Right lobe of liver (tissue), 6 donors: ENCODE results near the gene PROSER2. TPM values are rescaled to one million over a fixed set of nuclear protein-coding genes. Genes with fewer than 3 reads are reported as not detected.

ENCODE experiments used
- ATAC-seq, 4 donors: fragments of 200-7000 bp; cut with Tn5 transposase; one replicate each; pipeline ENCODE4 v1.9.1; 2020; ENCODE audit warnings: mild to moderate bottlenecking in 4 of 4, moderate library complexity in 4 of 4
- DNase-seq, 3 donors: peaks; one replicate each; pipeline ENCODE4 v3.0.0-alpha.2; 2020
- H3K27ac ChIP-seq, 3 donors: fragments of 200-600 bp; one replicate each; pipeline ENCODE4 v1.8.0; 2022
- H3K27me3 ChIP-seq, 2 donors: fragments of 200-600 bp; one replicate each; pipeline ENCODE4 v1.8.0; 2022
- H3K36me3 ChIP-seq, 4 donors: fragments of 200-600 bp; sonication (generic) in 1 of 4; one replicate each; pipeline versions ENCODE4 v1.5.1 to v1.8.0; 2017 to 2022; ENCODE audit warnings: control low read depth in 1 of 4
- H3K4me1 ChIP-seq, 4 donors: fragments of 200-600 bp; sonication (generic) in 1 of 4; one replicate each; pipeline versions ENCODE4 v1.5.1 to v1.8.0; 2017 to 2022; ENCODE audit warnings: control low read depth in 1 of 4
- H3K4me3 ChIP-seq, 3 donors: fragments of 200-600 bp; one replicate each; pipeline ENCODE4 v1.8.0; 2022
- H3K9me3 ChIP-seq, 4 donors: fragments of 200-600 bp; sonication (generic) in 1 of 4; one replicate each; pipeline versions ENCODE4 v1.5.1 to v1.8.0; 2017 to 2022; ENCODE audit warnings: control low read depth in 1 of 4
- CTCF ChIP-seq, 4 donors: fragments of 200-600 bp in 3 of 4; fragments of 450-650 bp in 1 of 4; IDR thresholded peaks; one replicate each; pipeline versions ENCODE4 v1.5.1 to v1.8.0; 2016 to 2022; ENCODE audit warnings: antibody characterized with exemption in 4 of 4, mild to moderate bottlenecking in 2 of 4
- POLR2A ChIP-seq: fragments of 450-650 bp; IDR thresholded peaks from one replicate; pipeline ENCODE4 v1.6.1; 2017; ENCODE audit warnings: antibody characterized with exemption, mild to moderate bottlenecking
- WGBS: methylation state at CpG from one replicate; pipeline ENCODE4 v1.1.6; 2018; ENCODE audit warnings: low coverage, low lambda C conversion rate; ENCODE audit not compliant: insufficient coverage; ENCODE audit errors: missing lambda C conversion rate; 5-methylcytosine and 5-hydroxymethylcytosine counted together
- intact Hi-C, 2 donors: fragments of 100-400 bp; cut with DNase I; formaldehyde crosslinking; loops; one replicate each; pipeline versions ENCODE4 v1.11.2 to v1.14.1; 2022
- total RNA-seq, 6 experiments: library from RNA; depleted of rRNA in 2 of 6; stranded (reverse); fragments of >200 nt in 2 of 6; fragmentation: NEBNext Ultra II Directional in 3 of 6; extraction: Animal tissue kit (Norgen Biotek cat#: 25700) in 3 of 6; gene quantifications; one replicate each; pipeline versions ENCODE4 v1.1.0 to v1.2.4, GENCODE V29; 2016 to 2023
- donor health status: DM: no; HTN: yes; CAD: no.
- donor health status: DM: no; HTN: no; CAD: no.
- donor health status: DM: no; HTN: no; CAD: no.
- donor health status: DM: no; HTN: yes; CAD: no.
- donor health status: DM: no; HTN: yes; CAD: no.

PROSER2 gene
- total RNA-seq, 6 experiments from 2014 or later, result 24.5 to 65.9 (median 26.8) TPM

- Histone ChIP-seq H3K4me1 (peaks cover 0 to 37% (median 14%) of the 10 kb centered on the region in 4 donors), H3K27me3 (no peaks in the 10 kb centered on the region), H3K36me3 (no peaks in the 10 kb centered on the region), H3K9me3 (no peaks in the 10 kb centered on the region), H3K27ac (no peak overlapping the region), H3K4me3 (no peak overlapping the region)
- ATAC-seq (no peak), DNase-seq (no peak)
- no peak for TF ChIP-seq POLR2A
- no peak for TF ChIP-seq CTCF (IDR thresholded peaks at IDR 0.05)
- 63% methylated on average over 3 of the region's 3 CpGs for WGBS
- intact Hi-C loops, result no loop called here
These were observed 19.3 kb downstream of the PROSER2 start for GRCh38 chr10:11842411-11842810.

GRCh38 chr10:11845113-11845512, 22.0 kb downstream of the PROSER2 start:
- no peak for TF ChIP-seq POLR2A
- TF ChIP-seq CTCF (IDR thresholded peaks at IDR 0.05), result no peak
- H3K4me1 ChIP-seq, result peaks cover 0 to 38% (median 17%) of the 10 kb centered on the region in 4 donors
- no peak overlapping the region for H3K4me3 ChIP-seq
- H3K9me3 ChIP-seq, result no peaks in the 10 kb centered on the region
- intact Hi-C loops, result no loop called here
- H3K27ac ChIP-seq, result peak overlapping the region in 2 of 3 donors; percentile 76 to 80
- ATAC-seq, result no peak
- H3K36me3 ChIP-seq, result peaks cover 0 to 12% (median 1%) of the 10 kb centered on the region in 4 donors
- no peaks in the 10 kb centered on the region for H3K27me3 ChIP-seq
- no peak for DNase-seq
- WGBS, result 84% methylated on average over 7 of the region's 7 CpGs

GRCh38 chr10:11846542-11846941, 23.4 kb downstream of the PROSER2 start:
- DNase-seq, result peak; percentile 71 to 86 (median 77)
- ATAC-seq, result peak; percentile 90 to 96 (median 91)

GRCh38 chr10:11849277-11849676, 26.1 kb downstream of the PROSER2 start:
- TF ChIP-seq CTCF (IDR thresholded peaks at IDR 0.05) (no peak), POLR2A (no peak)
- intact Hi-C loops, result no loop called here
- Histone ChIP-seq H3K4me3 (no peak overlapping the region), H3K27me3 (no peaks in the 10 kb centered on the region), H3K36me3 (peaks cover 0 to 43% (median 22%) of the 10 kb centered on the region in 4 donors), H3K9me3 (no peaks in the 10 kb centered on the region), H3K27ac (no peak overlapping the region), H3K4me1 (peaks cover 0 to 27% (median 12%) of the 10 kb centered on the region in 4 donors)
- ATAC-seq (no peak), DNase-seq (no peak)
- WGBS, result 100% methylated on average over 1 of the region's 1 CpG

More at GRCh38 chr10:11846542-11846941, 23.4 kb downstream of the PROSER2 start:
- WGBS, result 27% methylated on average over 7 of the region's 8 CpGs
- no peak for TF ChIP-seq CTCF (IDR thresholded peaks at IDR 0.05)
- no peak for TF ChIP-seq POLR2A
- Histone ChIP-seq H3K4me3 (no peak overlapping the region), H3K27me3 (no peaks in the 10 kb centered on the region), H3K4me1 (peaks cover 0 to 33% (median 14%) of the 10 kb centered on the region in 4 donors), H3K36me3 (peaks cover 0 to 18% (median 7%) of the 10 kb centered on the region in 4 donors), H3K27ac (peak overlapping the region; percentile 64 to 80 (median 76)), H3K9me3 (no peaks in the 10 kb centered on the region)
- intact Hi-C loops, result no loop called here
